ENCODE results near the gene TCF7L1.

- TF ChIP-seq, protein P1, sequence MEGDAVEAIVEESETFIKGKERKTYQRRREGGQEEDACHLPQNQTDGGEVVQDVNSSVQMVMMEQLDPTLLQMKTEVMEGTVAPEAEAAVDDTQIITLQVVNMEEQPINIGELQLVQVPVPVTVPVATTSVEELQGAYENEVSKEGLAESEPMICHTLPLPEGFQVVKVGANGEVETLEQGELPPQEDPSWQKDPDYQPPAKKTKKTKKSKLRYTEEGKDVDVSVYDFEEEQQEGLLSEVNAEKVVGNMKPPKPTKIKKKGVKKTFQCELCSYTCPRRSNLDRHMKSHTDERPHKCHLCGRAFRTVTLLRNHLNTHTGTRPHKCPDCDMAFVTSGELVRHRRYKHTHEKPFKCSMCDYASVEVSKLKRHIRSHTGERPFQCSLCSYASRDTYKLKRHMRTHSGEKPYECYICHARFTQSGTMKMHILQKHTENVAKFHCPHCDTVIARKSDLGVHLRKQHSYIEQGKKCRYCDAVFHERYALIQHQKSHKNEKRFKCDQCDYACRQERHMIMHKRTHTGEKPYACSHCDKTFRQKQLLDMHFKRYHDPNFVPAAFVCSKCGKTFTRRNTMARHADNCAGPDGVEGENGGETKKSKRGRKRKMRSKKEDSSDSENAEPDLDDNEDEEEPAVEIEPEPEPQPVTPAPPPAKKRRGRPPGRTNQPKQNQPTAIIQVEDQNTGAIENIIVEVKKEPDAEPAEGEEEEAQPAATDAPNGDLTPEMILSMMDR (conservative IDR thresholded peaks at IDR 0.05; ENCODE audit: low read length), result no peak
- no peak for TF ChIP-seq EZH2phosphoT487 (IDR thresholded peaks at IDR 0.05; ENCODE audit: borderline replicate concordance, low read depth, low read length)
Observed at GRCh38 chr2:85275984-85276540, 142.9 kb downstream of the TCF7L1 start.

Measured in OCI-LY7 (cell line).